ENCODE data around the gene OGFOD1. TPM values are rescaled to one million over a fixed set of nuclear protein-coding genes. Genes with fewer than 3 reads are reported as not detected.

OGFOD1 gene
- total RNA-seq, 1 donor from 2014 or later = 75.8 TPM

- no peak overlapping the region for H3K4me3 ChIP-seq (ENCODE audit: low read depth, low read length)
- no peak for DNase-seq (ENCODE audit: low read depth)
- H3K36me3 ChIP-seq (ENCODE audit: control insufficient read depth, insufficient read depth, low read length) = no peaks in the 10 kb centered on the region
- no peaks in the 10 kb centered on the region for H3K27me3 ChIP-seq (ENCODE audit: control insufficient read depth, insufficient read depth, low read length)
- TF ChIP-seq CTCF (IDR thresholded peaks at IDR 0.05; ENCODE audit: insufficient read depth, low read length, poor library complexity, severe bottlenecking) = no peak
Measured at GRCh38 chr16:56420613-56421012, 30.7 kb upstream of the OGFOD1 start.

DNA sequence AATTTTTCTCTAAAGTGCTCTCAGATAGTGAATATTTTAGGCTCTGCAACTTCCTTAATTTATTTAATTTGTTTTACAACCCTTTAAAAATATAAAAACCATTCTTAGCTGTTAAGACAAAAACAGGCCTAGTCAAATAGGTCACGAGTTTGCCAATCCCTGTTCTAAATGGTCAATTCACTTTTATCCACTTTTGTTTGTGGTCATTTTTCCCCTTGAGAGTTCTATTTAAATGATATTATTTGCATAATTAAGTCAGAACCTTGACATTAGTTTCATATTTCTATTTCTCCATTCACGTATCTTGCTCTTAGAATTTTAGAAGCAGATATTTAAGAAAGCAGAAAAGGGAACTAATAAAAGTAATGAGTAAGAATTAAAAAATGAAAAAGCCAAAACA is 30.0 kb upstream of the OGFOD1 start:
- Histone ChIP-seq H3K36me3 (ENCODE audit: control insufficient read depth, insufficient read depth, low read length) (no peaks in the 10 kb centered on the region), H3K4me3 (ENCODE audit: low read depth, low read length) (no peak overlapping the region), H3K27me3 (ENCODE audit: control insufficient read depth, insufficient read depth, low read length) (no peaks in the 10 kb centered on the region)
- no peak for DNase-seq (ENCODE audit: low read depth)
- no peak for TF ChIP-seq CTCF (IDR thresholded peaks at IDR 0.05; ENCODE audit: insufficient read depth, low read length, poor library complexity, severe bottlenecking)

- DNase-seq (ENCODE audit: low read depth) = no peak
Measured at GRCh38 chr16:56421976-56422669, 29.2 kb upstream of the OGFOD1 start.

DNA sequence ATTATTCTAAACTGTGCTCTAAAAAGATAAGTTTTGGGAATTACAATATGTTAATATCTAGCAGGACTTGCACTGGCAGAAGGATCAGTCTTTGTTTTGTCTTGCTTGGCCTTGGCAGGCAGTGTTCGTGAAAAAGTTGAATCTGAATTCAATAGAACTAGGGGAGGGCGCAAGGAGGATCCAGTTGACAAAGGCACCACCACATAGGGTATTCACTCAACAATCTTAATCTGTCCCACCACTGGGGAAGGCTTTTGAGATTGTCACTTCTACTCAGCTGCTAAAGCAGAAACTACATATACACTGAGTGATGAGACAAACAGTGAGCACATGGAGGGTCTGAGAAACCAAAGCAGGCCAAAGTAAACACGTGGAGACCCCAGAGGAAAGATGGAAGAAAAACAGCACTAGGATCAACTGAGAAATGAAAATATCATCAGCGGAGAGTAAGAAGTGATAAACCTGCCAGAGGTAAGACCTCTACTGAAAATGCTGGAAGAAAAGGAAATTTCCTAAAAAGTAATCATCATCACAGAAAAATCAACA is 28.4 kb upstream of the OGFOD1 start:
- H3K27me3 ChIP-seq (ENCODE audit: control insufficient read depth, insufficient read depth, low read length) = no peaks in the 10 kb centered on the region
- no peak overlapping the region for H3K4me3 ChIP-seq (ENCODE audit: low read depth, low read length)
- H3K36me3 ChIP-seq (ENCODE audit: control insufficient read depth, insufficient read depth, low read length) = no peaks in the 10 kb centered on the region
- DNase-seq (ENCODE audit: low read depth) = no peak
- no peak for TF ChIP-seq CTCF (IDR thresholded peaks at IDR 0.05; ENCODE audit: insufficient read depth, low read length, poor library complexity, severe bottlenecking)

More at GRCh38 chr16:56421976-56422669, 29.2 kb upstream of the OGFOD1 start:
- TF ChIP-seq CTCF (IDR thresholded peaks at IDR 0.05; ENCODE audit: insufficient read depth, low read length, poor library complexity, severe bottlenecking) = no peak
- Histone ChIP-seq H3K27me3 (ENCODE audit: control insufficient read depth, insufficient read depth, low read length) (no peaks in the 10 kb centered on the region), H3K4me3 (ENCODE audit: low read depth, low read length) (no peak overlapping the region), H3K36me3 (ENCODE audit: control insufficient read depth, insufficient read depth, low read length) (no peaks in the 10 kb centered on the region)

DNA sequence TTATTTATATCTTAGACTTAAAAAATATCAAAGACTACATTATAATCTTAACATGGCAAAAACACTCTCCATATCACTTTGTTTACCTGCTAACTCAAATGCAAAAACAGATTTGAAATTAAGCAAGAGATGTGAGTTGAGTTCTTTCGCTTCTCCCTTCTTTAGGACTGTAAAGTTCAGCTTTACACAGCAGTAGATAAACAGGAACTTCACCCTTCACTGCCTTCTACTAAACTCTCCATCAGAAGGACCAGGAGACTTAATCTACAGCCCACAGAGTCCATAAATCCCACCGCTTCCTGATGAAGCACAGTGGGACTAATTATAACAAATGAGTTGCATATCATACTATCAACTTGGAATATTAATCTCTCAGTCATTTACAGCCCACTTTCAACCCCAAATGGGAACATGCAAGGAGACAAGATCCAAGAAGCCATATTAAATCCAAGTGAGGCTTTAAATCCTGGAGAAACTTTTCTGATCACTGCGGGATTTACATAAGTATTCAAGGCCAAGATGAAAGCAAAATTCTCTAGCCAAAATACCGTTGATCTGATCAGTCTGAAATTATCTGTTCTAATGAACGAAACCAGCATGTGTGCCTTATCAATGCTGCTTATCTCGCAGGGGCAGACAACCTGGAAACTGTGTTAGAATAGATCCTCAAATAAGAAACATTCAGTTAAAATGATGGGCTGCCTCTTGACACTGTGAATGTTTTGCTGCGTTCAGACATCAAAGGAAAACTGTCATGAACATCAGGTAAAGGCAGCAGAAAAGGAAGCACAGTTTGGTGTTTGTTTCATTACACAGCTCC is 27.6 kb upstream of the OGFOD1 start:
- Histone ChIP-seq H3K4me3 (ENCODE audit: low read depth, low read length) (peak overlapping the region; percentile 81), H3K27me3 (ENCODE audit: control insufficient read depth, insufficient read depth, low read length) (no peaks in the 10 kb centered on the region), H3K36me3 (ENCODE audit: control insufficient read depth, insufficient read depth, low read length) (no peaks in the 10 kb centered on the region)
- TF ChIP-seq CTCF (IDR thresholded peaks at IDR 0.05; ENCODE audit: insufficient read depth, low read length, poor library complexity, severe bottlenecking) = no peak
- DNase-seq (ENCODE audit: low read depth) = no peak
